ENCODE measurements around the gene ARID2.

GRCh38 chr12:45880533-45880932, 151.0 kb downstream of the ARID2 start:
- no peak for TF ChIP-seq CTCF (conservative IDR thresholded peaks at IDR 0.05; ENCODE audit: low read depth, low read length)
- no peak for TF ChIP-seq EZH2 (IDR thresholded peaks at IDR 0.05; ENCODE audit: borderline replicate concordance, low read depth, low read length, poor library complexity, severe bottlenecking)
